NT2/D1 (cell line): ENCODE measurements around the gene INTS11.

Experiments
- YY1 ChIP-seq: IDR thresholded peaks from 2 replicates; pipeline ENCODE4 v1.6.1; 2011; ENCODE audit not compliant: insufficient read length, insufficient read depth
- ZNF274 ChIP-seq: IDR thresholded peaks from 2 replicates; pipeline ENCODE4 v1.6.1; 2011; ENCODE audit warnings: mild to moderate bottlenecking, low read depth, low read length

GRCh38 chr1:1367315-1367714 lies 42.9 kb upstream of the INTS11 start:
- no peak for TF ChIP-seq YY1
- no peak for TF ChIP-seq ZNF274
